Measurements from ENCODE around the gene NKTR. TPM values are rescaled to one million over a fixed set of nuclear protein-coding genes. Genes with fewer than 3 reads are reported as not detected.

NKTR gene
- total and polyA plus RNA-seq, 9 of the 15 experiments (the other 6 are each of a cell fraction or from before 2014, with no cell fraction given): 19.7 to 123 (median 92.6) TPM

- no peak for TF ChIP-seq RBM25 (IDR thresholded peaks at IDR 0.05; ENCODE audit: low read depth, low read length, severe bottlenecking)
- TF ChIP-seq FOXJ2 (tag; IDR thresholded peaks at IDR 0.05): no peak
- no peak for TF ChIP-seq ETS1 (conservative IDR thresholded peaks at IDR 0.05; ENCODE audit: control insufficient read depth, low read depth, low read length)
- 0 out of 2 replicates have a peak, but pooled peaks have one; percentile 23 for TF ChIP-seq LCOR (CRISPR knock-in tag; IDR thresholded peaks at IDR 0.05)
- TF ChIP-seq TRIM25 (IDR thresholded peaks at IDR 0.05; ENCODE audit: borderline replicate concordance): 0 out of 2 replicates have a peak, but pooled peaks have one; percentile 18
- no peak for TF ChIP-seq CHD7 (IDR thresholded peaks at IDR 0.05; ENCODE audit: low read depth, low read length)
- no peak for TF ChIP-seq PHB2 (IDR thresholded peaks at IDR 0.05; ENCODE audit: low read depth)
- TF ChIP-seq TARDBP (IDR thresholded peaks at IDR 0.05): no peak
- TF ChIP-seq USF2 (CRISPR knock-in tag; IDR thresholded peaks at IDR 0.05): no peak
- TF ChIP-seq TAF1 (IDR thresholded peaks at IDR 0.05; ENCODE audit: control insufficient read depth, extremely low read depth, insufficient read depth, low read length, severe bottlenecking): peak; percentile 47
- TF ChIP-seq CBX5 (IDR thresholded peaks at IDR 0.05; ENCODE audit: borderline replicate concordance, low read depth): no peak
- TF ChIP-seq CBX1 (IDR thresholded peaks at IDR 0.05; ENCODE audit: low read depth): peak; percentile 12; the same call in 1 of the 2 replicates
Observed at GRCh38 chr3:42600958-42601675, 631 bp downstream of the NKTR start (continued).

Data from K562 (cell line).